HG03095 (cell line): Measurements from ENCODE around the gene LIM2.

ENCODE experiments used
- ATAC-seq: cut with Tn5 transposase; IDR thresholded peaks from one replicate; pipeline ENCODE4 v1.9.1; 2021; ENCODE audit warnings: moderate library complexity; ENCODE audit not compliant: unreplicated experiment

LIM2 gene

GRCh38 chr19:51366389-51367254 lies 21.2 kb downstream of the LIM2 start:
- ATAC-seq = peak; percentile 45

- ATAC-seq = no peak
These were observed 21.8 kb downstream of the LIM2 start, which contains the start of gene ETFB for GRCh38 chr19:51365965-51366388. TSS of gene ETFB (minus strand) at chr19:51366388. CDS start at chr19:51366326, 62 bp downstream.

GRCh38 chr19:51365211-51365964 lies 22.4 kb downstream of the LIM2 start:
- no peak for ATAC-seq

- ATAC-seq = no peak
These were observed 23.3 kb downstream of the LIM2 start for GRCh38 chr19:51364200-51365106.

- no peak for ATAC-seq
These were observed 26.5 kb downstream of the LIM2 start for GRCh38 chr19:51361239-51361638.

GRCh38 chr19:51359294-51359693 lies 28.5 kb downstream of the LIM2 start:
- no peak for ATAC-seq

- no peak for ATAC-seq
These were observed 29.8 kb downstream of the LIM2 start for GRCh38 chr19:51357952-51358351.

GRCh38 chr19:51356159-51356801 lies 31.5 kb downstream of the LIM2 start:
- no peak for ATAC-seq

- no peak for ATAC-seq
These were observed 33.0 kb downstream of the LIM2 start for GRCh38 chr19:51354742-51355148.

- no peak for ATAC-seq
These were observed 33.6 kb downstream of the LIM2 start for GRCh38 chr19:51354103-51354741.

GRCh38 chr19:51352783-51353360 lies 34.9 kb downstream of the LIM2 start:
- ATAC-seq = no peak

GRCh38 chr19:51351266-51351990 lies 36.3 kb downstream of the LIM2 start:
- ATAC-seq = no peak

GRCh38 chr19:51347209-51347928 lies 40.4 kb downstream of the LIM2 start:
- ATAC-seq = no peak

- ATAC-seq = no peak
These were observed 41.0 kb downstream of the LIM2 start for GRCh38 chr19:51346742-51347141.

- ATAC-seq = no peak
These were observed 42.6 kb downstream of the LIM2 start for GRCh38 chr19:51345076-51345620.

GRCh38 chr19:51342631-51343569 lies 44.9 kb downstream of the LIM2 start:
- ATAC-seq = no peak
